A549 treated with Hydrocortisone at 1 μM for 4 hours (cell line): ENCODE data around the gene PPP1R13B. TPM values are rescaled to one million over a fixed set of nuclear protein-coding genes. Genes with fewer than 3 reads are reported as not detected.

Experiments
- total RNA-seq: library from RNA; stranded (reverse); fragments of 200-300 nt; extraction: Qiagen RNA extraction; gene quantifications from 5 replicates; pipeline ENCODE4 v1.2.3, GENCODE V29; 2022

The PPP1R13B gene, protein sequence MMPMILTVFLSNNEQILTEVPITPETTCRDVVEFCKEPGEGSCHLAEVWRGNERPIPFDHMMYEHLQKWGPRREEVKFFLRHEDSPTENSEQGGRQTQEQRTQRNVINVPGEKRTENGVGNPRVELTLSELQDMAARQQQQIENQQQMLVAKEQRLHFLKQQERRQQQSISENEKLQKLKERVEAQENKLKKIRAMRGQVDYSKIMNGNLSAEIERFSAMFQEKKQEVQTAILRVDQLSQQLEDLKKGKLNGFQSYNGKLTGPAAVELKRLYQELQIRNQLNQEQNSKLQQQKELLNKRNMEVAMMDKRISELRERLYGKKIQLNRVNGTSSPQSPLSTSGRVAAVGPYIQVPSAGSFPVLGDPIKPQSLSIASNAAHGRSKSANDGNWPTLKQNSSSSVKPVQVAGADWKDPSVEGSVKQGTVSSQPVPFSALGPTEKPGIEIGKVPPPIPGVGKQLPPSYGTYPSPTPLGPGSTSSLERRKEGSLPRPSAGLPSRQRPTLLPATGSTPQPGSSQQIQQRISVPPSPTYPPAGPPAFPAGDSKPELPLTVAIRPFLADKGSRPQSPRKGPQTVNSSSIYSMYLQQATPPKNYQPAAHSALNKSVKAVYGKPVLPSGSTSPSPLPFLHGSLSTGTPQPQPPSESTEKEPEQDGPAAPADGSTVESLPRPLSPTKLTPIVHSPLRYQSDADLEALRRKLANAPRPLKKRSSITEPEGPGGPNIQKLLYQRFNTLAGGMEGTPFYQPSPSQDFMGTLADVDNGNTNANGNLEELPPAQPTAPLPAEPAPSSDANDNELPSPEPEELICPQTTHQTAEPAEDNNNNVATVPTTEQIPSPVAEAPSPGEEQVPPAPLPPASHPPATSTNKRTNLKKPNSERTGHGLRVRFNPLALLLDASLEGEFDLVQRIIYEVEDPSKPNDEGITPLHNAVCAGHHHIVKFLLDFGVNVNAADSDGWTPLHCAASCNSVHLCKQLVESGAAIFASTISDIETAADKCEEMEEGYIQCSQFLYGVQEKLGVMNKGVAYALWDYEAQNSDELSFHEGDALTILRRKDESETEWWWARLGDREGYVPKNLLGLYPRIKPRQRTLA
- 4.9 to 6.2 TPM (median 5.1 TPM) in 5 replicates for total RNA-seq

GRCh38 chr14:103847451-103848174, at the start of gene PPP1R13B:
TSS of gene PPP1R13B (minus strand) at chr14:103847575. CDS start at chr14:103847307, 268 bp downstream.

DNA sequence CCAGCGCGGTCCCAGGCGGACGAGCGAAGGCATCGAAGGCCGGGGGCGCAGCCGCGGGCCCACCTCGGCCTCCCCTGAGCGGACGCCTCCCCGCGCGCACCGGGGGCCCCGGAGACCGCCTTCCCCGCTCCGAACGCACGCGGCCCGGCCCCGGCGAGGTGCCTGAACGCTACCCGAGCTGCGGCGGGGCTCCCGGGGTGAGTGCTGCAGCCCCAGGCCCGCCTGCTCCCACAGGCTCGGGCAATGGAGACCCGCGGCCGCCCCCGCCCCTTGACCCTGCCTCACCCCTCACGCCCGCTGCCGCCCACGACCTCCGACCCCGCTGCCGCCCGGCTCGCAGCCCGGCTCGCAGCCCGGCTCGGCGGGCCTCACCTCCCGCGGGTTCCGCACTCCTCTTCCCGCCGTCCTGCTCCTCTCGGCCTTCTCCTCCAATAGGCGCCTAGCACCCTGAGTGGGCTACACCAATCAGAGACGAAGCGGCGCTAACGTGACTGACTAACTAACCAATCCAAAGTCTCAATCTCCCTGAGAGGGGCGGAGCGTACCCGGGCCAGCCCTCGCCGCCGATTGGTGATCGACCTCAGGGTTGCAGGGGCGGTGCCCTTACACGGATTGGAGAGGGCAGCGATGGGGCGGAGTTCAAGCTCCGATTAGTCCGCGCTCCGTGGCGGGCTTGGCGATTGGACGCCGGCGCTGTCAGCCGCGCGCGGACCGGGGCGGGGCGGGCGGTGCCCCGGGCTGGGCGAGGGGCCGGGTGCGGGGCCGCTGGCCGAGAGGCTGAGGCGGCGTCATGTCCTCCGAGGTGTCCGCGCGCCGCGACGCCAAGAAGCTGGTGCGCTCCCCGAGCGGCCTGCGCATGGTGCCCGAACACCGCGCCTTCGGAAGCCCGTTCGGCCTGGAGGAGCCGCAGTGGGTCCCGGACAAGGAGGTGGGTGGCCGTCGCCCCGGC, 132.0 kb downstream of the PPP1R13B start, which contains the start of the genes XRCC3 and ZFYVE21:
TSS of gene XRCC3 (minus strand) at position 400 of the 949 bp plus-strand sequence. CDS start 4,364 bp downstream, outside the sequence.
TSS of gene ZFYVE21 (plus strand) at position 759 of the 949 bp plus-strand sequence. CDS start at position 791, 32 bp downstream.

Other genes with a start within 250 kb of the PPP1R13B start
- 89.2 to 113 TPM (median 100 TPM) in 5 replicates for gene KLC1, start 218.4 kb downstream of the PPP1R13B start, total RNA-seq
- 26.1 to 33.7 TPM (median 28.0 TPM) in 5 replicates for gene XRCC3, start 132.1 kb downstream of the PPP1R13B start, total RNA-seq
- gene ZFYVE21, start 131.8 kb downstream of the PPP1R13B start, total RNA-seq: 35.8 to 45.2 TPM (median 40.1 TPM) in 5 replicates
- 0.16 to 0.25 TPM (median 0.21 TPM) in 5 replicates for gene TDRD9, start 80.9 kb upstream of the PPP1R13B start, total RNA-seq
- gene RD3L, start 95.0 kb upstream of the PPP1R13B start, total RNA-seq: not detected in 5 replicates
- 0.09 TPM in 1 of 5 replicates, not detected in the others for gene ASPG, start 238.1 kb upstream of the PPP1R13B start, total RNA-seq